HepG2 (cell line): ENCODE results near the gene IQGAP3. TPM values are rescaled to one million over a fixed set of nuclear protein-coding genes. Genes with fewer than 3 reads are reported as not detected.

ENCODE experiments used
- ATAC-seq: fragments of 200-7000 bp; cut with Tn5 transposase; 3 replicates; pipeline ENCODE4 v1.9.1; 2020; ENCODE audit warnings: mild to moderate bottlenecking, moderate library complexity
- BruUV-seq: library from RNA; stranded (reverse); fragments of 400-500 nt; replicated peaks from 2 replicates; lab custom pipeline; 2021; lab: Mats Ljungman, UMichigan
- CTCF ChIA-PET: fragments of 300-600 bp; formaldehyde crosslinking; extraction: SDS; loops from one replicate; lab custom pipeline; 2021; ENCODE audit warnings: low total read pairs, inconsistent platforms, low intra/inter-chr PET ratio; lab: Yijun Ruan, JAX
- POLR2A ChIA-PET: fragments of 350-600 bp; sonication (Branson Sonifier 250); formaldehyde crosslinking; loops from one replicate; lab custom pipeline; 2020; ENCODE audit warnings: antibody characterized with exemption, inconsistent platforms; lab: Yijun Ruan, JAX
- DNase-seq: peaks from one replicate; pipeline ENCODE4 v3.0.0-alpha.2; 2015; ENCODE audit warnings: low spot score
- FAIRE-seq: peaks from 3 replicates; lab custom pipeline; 2011; peaks lifted over from hg19 to GRCh38; lab: Jason Lieb, UNC
- H2AFZ ChIP-seq: one replicate; pipeline ENCODE4 v1.6.1; 2011; ENCODE audit warnings: low read length, inconsistent platforms
- H3K27ac ChIP-seq: fragments of 300-600 bp; 3 replicates; pipeline ENCODE4 v1.8.0; 2011; ENCODE audit warnings: mixed run types, mild to moderate bottlenecking, mixed read lengths, low read length, inconsistent platforms; ENCODE audit not compliant: insufficient read depth; ENCODE audit errors: extremely low read length
- H3K27me3 ChIP-seq, 2 experiments: fragments of 200-600 bp in 1 of 2; 2 replicates in 1 of 2; 3 replicates in 1 of 2; pipeline versions ENCODE4 v1.6.0 to v1.8.0; 2011; ENCODE audit warnings: low read length in 2 of 2, mild to moderate bottlenecking in 2 of 2, moderate library complexity in 2 of 2, inconsistent platforms in 1 of 2; ENCODE audit not compliant: insufficient read depth in 2 of 2, control insufficient read depth in 1 of 2
- H3K36me3 ChIP-seq, 2 experiments: fragments of 200-600 bp in 1 of 2; replicated peaks in 1 of 2; 2 replicates in 1 of 2; 3 replicates in 1 of 2; pipeline versions ENCODE4 v1.5.1 to v1.8.0; 2011; ENCODE audit warnings: low read length in 2 of 2, inconsistent platforms in 1 of 2; ENCODE audit not compliant: insufficient read depth in 2 of 2, control insufficient read depth in 1 of 2
- H3K4me1 ChIP-seq: 2 replicates; pipeline ENCODE4 v1.5.1; 2012; ENCODE audit warnings: low read length, inconsistent platforms; ENCODE audit not compliant: insufficient read depth
- H3K4me2 ChIP-seq: 2 replicates; pipeline ENCODE4 v1.6.0; 2011; ENCODE audit warnings: low read depth, low read length, inconsistent platforms
- H3K4me3 ChIP-seq, 3 experiments: fragments of 200-600 bp in 1 of 3; sonication (generic), shearing (Covaris generic) in 1 of 3; replicated peaks in 1 of 3; 2 replicates each; pipeline ENCODE4 v1.5.1; 2011 to 2016; ENCODE audit warnings: low read length in 3 of 3, inconsistent platforms in 2 of 3, low read depth in 2 of 3, mild to moderate bottlenecking in 2 of 3, control low read depth in 1 of 3, mixed read lengths in 1 of 3; ENCODE audit not compliant: insufficient read depth in 1 of 3
- H3K79me2 ChIP-seq: one replicate; pipeline ENCODE4 v1.6.1; 2011; ENCODE audit warnings: low read length, inconsistent platforms; ENCODE audit not compliant: insufficient read depth
- H3K9ac ChIP-seq: 2 replicates; pipeline ENCODE4 v1.6.0; 2011; ENCODE audit warnings: mild to moderate bottlenecking, low read depth, low read length, inconsistent platforms; ENCODE audit not compliant: insufficient read depth
- H3K9me3 ChIP-seq: 2 replicates; pipeline ENCODE4 v1.5.1; 2012; ENCODE audit warnings: mild to moderate bottlenecking, low read length
- H4K20me1 ChIP-seq: 2 replicates; pipeline ENCODE4 v1.6.0; 2011; ENCODE audit warnings: inconsistent platforms, mild to moderate bottlenecking, low read length, moderate library complexity; ENCODE audit not compliant: insufficient read depth
- ELK4 ChIP-seq: sonication (generic); formaldehyde crosslinking; IDR thresholded peaks from 2 replicates; pipeline ENCODE4 v1.9.0; 2021; ENCODE audit warnings: missing genetic modification reagents, borderline replicate concordance
- GTF2F1 ChIP-seq: fragments of 150-350 bp; IDR thresholded peaks from 2 replicates; pipeline ENCODE4 v1.6.1; 2014; ENCODE audit warnings: low read length
- TCF12 ChIP-seq, 2 experiments: fragments of 450-650 bp in 1 of 2; sonication (generic) in 1 of 2; formaldehyde crosslinking in 1 of 2; IDR thresholded peaks; 2 replicates each; pipeline versions ENCODE4 v1.6.1 to v1.8.0; 2017 to 2022; ENCODE audit warnings: antibody characterized with exemption in 1 of 2, mild to moderate bottlenecking in 1 of 2, missing genetic modification reagents in 1 of 2, moderate library complexity in 1 of 2
- THAP11 ChIP-seq: IDR thresholded peaks from 2 replicates; pipeline ENCODE4 v1.6.1; 2016; ENCODE audit warnings: missing biosample characterization, missing genetic modification reagents
- ZNF205 ChIP-seq: IDR thresholded peaks from 2 replicates; pipeline ENCODE4 v1.6.1; 2018; ENCODE audit warnings: missing biosample characterization, missing genetic modification reagents
- ZNF24 ChIP-seq: fragments of 450-650 bp; IDR thresholded peaks from 2 replicates; pipeline ENCODE4 v1.6.1; 2017; ENCODE audit warnings: antibody characterized with exemption, mild to moderate bottlenecking
- ZNF451 ChIP-seq: sonication (generic); formaldehyde crosslinking; IDR thresholded peaks from 2 replicates; pipeline ENCODE4 v1.5.0; 2020; ENCODE audit warnings: mild to moderate bottlenecking, missing genetic modification reagents
- WGBS: methylation state at CpG from one replicate; pipeline ENCODE4 v1.1.6; 2017; ENCODE audit warnings: low lambda C conversion rate; 5-methylcytosine and 5-hydroxymethylcytosine counted together
- in situ Hi-C: cut with HindIII; loops from 2 replicates; pipeline ENCODE4 v1.10.0; 2017; ENCODE audit warnings: low pct_unique_long_range_greater_than_20kb; ENCODE audit not compliant: extremely low pct_ligation_motif_present
- intact Hi-C: fragments of 100-400 bp; cut with micrococcal nuclease; formaldehyde crosslinking; loops from one replicate; pipeline ENCODE4 v1.10.0; 2022; ENCODE audit not compliant: unreplicated experiment
- polyA plus RNA-seq, 8 experiments: library from polyadenylated mRNA; depleted of rRNA in 3 of 8; stranded (reverse) in 7 of 8; unstranded in 1 of 8; fragments of >200 nt; fragmentation: Illumina TruSeq in 4 of 8; extraction: Trizol in 4 of 8; gene quantifications; 2 replicates each; pipeline versions ENCODE4 v1.2.1 to v1.2.3, GENCODE V29; 2011 to 2016; ENCODE audit warnings: low read depth in 4 of 8, missing spikeins in 1 of 8, mixed read lengths in 1 of 8; ENCODE audit not compliant: insufficient read depth in 1 of 8
- total RNA-seq, 5 experiments: library from RNA; depleted of rRNA; stranded (reverse); fragments of >200 nt; fragmentation: Illumina TruSeq; extraction: Trizol; gene quantifications; 2 replicates each; pipeline ENCODE4 v1.2.3, GENCODE V29; 2016; ENCODE audit warnings: low read depth in 1 of 5
- TF ChIP-seq, protein P1 (sequence below): sonication (generic); formaldehyde crosslinking; IDR thresholded peaks from 2 replicates; pipeline ENCODE4 v1.8.0; 2022; ENCODE audit warnings: mild to moderate bottlenecking, missing genetic modification reagents

Gene IQGAP3
- total and polyA plus RNA-seq, 2 of the 13 experiments (the other 11 are each of a cell fraction or from before 2014, with no cell fraction given), result 13.5 to 14.1 TPM

- TF ChIP-seq ELK4 (CRISPR knock-in tag) (no peak), ZNF451 (CRISPR knock-in tag) (no peak)
- TF ChIP-seq, protein P1, sequence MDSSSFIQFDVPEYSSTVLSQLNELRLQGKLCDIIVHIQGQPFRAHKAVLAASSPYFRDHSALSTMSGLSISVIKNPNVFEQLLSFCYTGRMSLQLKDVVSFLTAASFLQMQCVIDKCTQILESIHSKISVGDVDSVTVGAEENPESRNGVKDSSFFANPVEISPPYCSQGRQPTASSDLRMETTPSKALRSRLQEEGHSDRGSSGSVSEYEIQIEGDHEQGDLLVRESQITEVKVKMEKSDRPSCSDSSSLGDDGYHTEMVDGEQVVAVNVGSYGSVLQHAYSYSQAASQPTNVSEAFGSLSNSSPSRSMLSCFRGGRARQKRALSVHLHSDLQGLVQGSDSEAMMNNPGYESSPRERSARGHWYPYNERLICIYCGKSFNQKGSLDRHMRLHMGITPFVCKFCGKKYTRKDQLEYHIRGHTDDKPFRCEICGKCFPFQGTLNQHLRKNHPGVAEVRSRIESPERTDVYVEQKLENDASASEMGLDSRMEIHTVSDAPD (CRISPR knock-in tag), result no peak
These were observed 79.2 kb downstream of the IQGAP3 start (continued) for GRCh38 chr1:156493154-156493631.

DNA sequence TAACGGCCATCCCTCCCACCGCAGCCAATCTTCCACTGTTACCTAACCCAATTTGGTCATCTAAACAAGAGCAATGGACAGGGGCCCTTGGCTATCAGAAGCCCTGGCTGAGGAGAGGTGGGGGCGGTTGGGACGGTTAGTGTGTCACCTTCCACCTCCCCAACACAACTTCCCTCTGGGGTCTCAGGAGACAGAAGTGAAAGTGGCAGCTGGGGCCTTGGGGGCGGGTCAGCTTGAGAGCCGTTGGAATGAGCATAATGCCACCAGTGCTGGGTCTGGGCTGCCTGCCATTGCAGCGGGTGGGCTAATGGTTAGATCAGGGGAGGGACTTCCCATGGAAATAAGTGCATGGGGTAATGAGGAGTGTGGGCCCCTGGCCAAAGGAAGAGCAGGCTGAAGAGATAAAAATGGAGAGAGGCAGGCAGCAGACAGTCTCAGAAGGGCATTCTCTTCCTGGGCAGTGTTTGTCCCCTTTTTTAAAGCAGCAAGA, 79.7 kb downstream of the IQGAP3 start:
- no peak overlapping the region for H3K9ac ChIP-seq
- no peak overlapping the region for H3K27ac ChIP-seq
- no peak for DNase-seq
- WGBS, result 89% methylated on average over 7 of the region's 7 CpGs
- peaks cover 4 to 7% of the 10 kb centered on the region in 2 experiments; a peak in 2 of 5 replicates for H3K36me3 ChIP-seq
- H3K4me3 ChIP-seq, result no peak overlapping the region
- FAIRE-seq, result no peak
- no peaks in the 10 kb centered on the region for H3K27me3 ChIP-seq
- POLR2A ChIA-PET, result interaction anchor here (1.2 kb wide), 1 partner anchor 15 kb away, joined by 3 read pairs; no protein-coding TSS in a partner anchor
- TF ChIP-seq TCF12 (IDR thresholded peaks at IDR 0.05) (no peak), TCF12 (CRISPR knock-in tag; IDR thresholded peaks at IDR 0.05) (no peak), ZNF24 (no peak), THAP11 (no peak), ZNF205 (CRISPR knock-in tag) (no peak), GTF2F1 (no peak)
- no peak for ATAC-seq
- in situ Hi-C loops, result no loop called here
- H4K20me1 ChIP-seq, result peaks cover 68% of the 10 kb centered on the region
- no peaks in the 10 kb centered on the region for H3K9me3 ChIP-seq
- H3K79me2 ChIP-seq, result peaks cover 22% of the 10 kb centered on the region
- BruUV-seq, result no TSS peak
- no peak overlapping the region for H3K4me2 ChIP-seq
- H2AFZ ChIP-seq, result no peak overlapping the region
- CTCF ChIA-PET, result no interaction called here
- intact Hi-C loops, result no loop called here
- H3K4me1 ChIP-seq, result peaks cover 24% of the 10 kb centered on the region
